HG02798 (cell line): ENCODE data around the gene CYSRT1.

Experiments
- ATAC-seq: cut with Tn5 transposase; IDR thresholded peaks from one replicate; pipeline ENCODE4 v1.9.1; 2021; ENCODE audit warnings: mild to moderate bottlenecking; ENCODE audit not compliant: unreplicated experiment, poor library complexity

The CYSRT1 gene

DNA sequence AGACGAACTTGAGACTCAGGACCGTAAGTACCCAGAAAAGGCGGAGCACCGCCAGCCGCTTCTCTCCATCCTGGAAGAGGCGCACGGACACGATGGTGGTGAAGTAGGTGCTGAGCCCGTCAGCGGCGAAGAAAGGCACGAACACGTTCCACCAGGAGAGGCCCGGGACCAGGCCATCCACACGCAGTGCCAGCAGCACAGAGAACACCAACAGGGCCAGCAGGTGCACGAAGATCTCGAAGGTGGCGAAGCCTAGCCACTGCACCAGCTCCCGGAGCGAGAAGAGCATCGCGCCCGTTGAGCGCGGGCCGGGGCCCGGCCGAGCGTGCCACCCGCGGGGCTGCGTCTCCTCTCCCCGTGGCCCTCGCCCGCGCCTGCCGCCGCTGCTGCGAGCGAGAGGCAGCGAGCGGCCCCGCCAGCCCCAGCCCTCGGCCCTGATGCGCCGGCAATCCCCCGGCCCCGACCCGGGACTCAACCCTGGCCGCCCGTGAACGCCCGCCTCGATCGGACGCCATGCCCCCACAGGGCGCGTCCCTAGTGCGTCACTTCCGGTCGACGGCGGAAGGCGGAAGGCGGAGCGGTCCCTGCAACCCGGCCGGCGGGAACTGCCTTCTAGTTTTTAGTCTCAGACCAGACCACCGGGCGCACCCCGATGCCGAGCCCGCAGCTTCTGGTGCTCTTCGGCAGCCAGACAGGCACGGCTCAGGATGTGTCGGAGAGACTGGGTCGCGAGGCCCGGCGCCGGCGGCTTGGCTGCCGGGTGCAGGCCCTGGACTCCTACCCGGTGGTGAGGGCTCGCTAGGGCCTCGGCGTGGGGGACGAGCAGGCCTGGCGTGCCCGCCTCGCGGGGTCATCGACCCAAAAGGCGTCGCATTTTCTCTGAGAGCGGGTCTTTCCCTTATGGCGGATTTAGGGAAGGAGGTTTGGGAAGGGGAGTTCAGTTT is 19.6 kb upstream of the CYSRT1 start, which contains the start of the genes NDOR1 and TMEM203:
Gene NDOR1 (plus strand): TSS at position 575 of the 944 bp plus-strand sequence. CDS start 78 bp downstream, at position 653.
Gene TMEM203 (minus strand): TSS at position 523 of the 944 bp plus-strand sequence. CDS start 234 bp downstream, at position 289.
- ATAC-seq: peak; percentile 59

- no peak for ATAC-seq
These were observed 18.4 kb upstream of the CYSRT1 start for GRCh38 chr9:137206602-137207001.

DNA sequence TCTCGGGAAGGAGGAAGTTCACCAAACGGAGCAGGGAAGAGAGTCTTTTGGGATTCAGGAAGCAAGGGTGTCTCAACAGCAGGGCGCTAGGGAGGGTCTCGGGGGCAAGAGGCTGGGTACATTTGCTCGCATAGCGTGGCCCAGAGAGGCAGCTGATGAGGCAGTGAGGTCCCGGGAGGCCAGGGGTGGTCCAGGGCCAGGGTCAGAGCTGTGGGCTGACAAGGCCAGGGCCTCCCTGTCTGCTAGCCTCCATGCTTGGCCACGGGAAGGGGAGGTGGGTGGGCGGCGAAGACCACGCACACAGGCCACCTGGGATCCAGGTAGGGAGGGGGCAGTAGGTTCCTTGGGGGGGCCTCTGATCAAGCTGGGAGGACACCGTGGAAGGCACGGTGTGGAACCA is 13.4 kb upstream of the CYSRT1 start:
- ATAC-seq: no peak

DNA sequence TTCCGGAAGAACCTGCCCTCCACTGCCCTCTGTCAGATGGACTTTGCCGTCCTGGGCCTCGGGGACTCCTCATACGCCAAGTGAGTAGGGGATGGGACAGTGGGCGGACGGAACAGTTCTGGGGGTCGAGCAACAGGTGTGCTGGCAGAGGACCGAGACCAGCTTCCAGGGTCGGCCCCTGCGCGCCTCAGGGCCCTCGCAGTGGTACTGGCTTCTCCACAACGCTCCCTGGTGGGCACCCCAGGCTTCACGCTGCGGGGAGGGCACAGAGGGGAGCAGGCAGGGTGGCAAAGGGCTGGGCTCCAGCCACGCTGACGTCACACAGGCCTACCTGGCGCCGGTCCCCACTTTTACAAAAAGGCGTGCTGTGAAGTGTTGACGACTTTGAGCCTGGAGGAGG is 12.5 kb upstream of the CYSRT1 start:
- ATAC-seq: no peak

- no peak for ATAC-seq
These were observed 11.6 kb upstream of the CYSRT1 start for GRCh38 chr9:137213160-137214060.

DNA sequence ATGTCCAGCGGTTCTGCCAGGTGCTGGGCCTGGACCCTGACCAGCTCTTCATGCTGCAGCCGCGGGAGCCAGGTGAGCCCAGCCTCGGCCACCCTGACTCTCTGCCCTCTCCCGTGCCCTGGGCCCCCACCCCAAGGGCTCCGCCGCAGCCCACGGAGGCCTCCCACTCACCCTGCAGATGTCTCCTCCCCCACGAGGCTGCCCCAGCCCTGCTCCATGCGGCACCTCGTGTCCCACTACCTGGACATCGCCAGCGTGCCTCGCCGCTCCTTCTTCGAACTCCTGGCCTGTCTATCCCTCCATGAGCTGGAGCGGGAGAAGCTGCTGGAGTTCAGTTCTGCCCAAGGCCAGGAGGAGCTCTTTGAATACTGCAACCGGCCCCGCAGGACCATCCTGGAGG is 10.4 kb upstream of the CYSRT1 start:
- ATAC-seq: no peak

GRCh38 chr9:137215196-137215986 is 9.6 kb upstream of the CYSRT1 start:
- no peak for ATAC-seq

- no peak for ATAC-seq
These were observed 8.6 kb upstream of the CYSRT1 start for GRCh38 chr9:137216188-137216965.

DNA sequence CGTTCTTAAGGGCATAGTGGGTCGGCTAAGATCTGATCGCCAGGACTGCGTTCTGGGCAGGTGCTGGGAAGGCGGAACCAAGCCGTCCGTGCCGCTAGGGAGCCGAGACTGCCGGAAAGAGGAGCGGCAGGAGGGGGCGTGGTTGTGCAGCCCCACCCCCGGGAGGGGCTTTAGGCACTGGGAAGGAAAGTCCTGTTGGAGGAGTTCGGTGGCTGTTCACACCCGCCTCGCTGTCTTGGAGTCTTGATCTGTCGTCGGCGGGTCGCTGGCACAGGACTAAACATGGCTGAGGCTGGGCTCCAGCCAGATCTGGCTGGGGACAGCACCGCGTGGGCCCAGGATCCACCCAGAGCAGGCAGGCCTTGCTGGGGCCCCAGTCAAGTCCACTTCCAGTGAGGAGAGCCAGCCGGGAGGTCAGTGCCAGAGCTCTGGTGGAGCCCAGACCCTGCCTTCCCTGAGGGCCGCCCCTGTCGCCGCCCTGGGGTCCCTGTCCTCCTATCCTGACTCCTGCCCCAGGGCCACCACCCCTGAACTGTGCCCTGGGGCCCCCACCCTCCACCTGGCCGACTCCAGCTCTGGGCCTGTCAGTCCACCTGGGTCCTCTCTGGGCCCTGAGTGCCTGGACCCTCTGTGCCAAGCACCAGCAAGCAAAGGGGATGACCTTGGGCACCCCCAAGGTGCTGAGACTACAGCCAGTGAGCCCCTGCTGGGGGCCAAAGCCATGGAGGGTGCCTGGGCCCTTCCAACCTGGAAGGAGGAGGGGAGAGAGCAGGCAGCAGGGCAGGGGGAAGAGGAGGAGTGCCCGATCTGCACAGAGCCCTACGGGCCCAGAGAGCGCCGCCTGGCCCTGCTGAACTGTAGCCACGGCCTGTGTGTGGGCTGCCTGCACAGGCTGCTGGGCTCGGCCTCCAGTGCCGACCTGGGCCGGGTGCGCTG is 7.4 kb upstream of the CYSRT1 start:
- no peak for ATAC-seq

GRCh38 chr9:137218212-137218753 is 6.7 kb upstream of the CYSRT1 start:
- ATAC-seq: no peak

GRCh38 chr9:137218754-137219271 is 6.2 kb upstream of the CYSRT1 start:
- no peak for ATAC-seq

- no peak for ATAC-seq
These were observed 5.1 kb upstream of the CYSRT1 start for GRCh38 chr9:137219757-137220316.

GRCh38 chr9:137220317-137221094 is 4.5 kb upstream of the CYSRT1 start:
- no peak for ATAC-seq

- no peak for ATAC-seq
These were observed 3.9 kb upstream of the CYSRT1 start for GRCh38 chr9:137221095-137221505.

- no peak for ATAC-seq
These were observed 3.4 kb upstream of the CYSRT1 start for GRCh38 chr9:137221506-137222111.
